WTC11 (cell line): ENCODE measurements around the gene CLEC2L.

ENCODE experiments used
- FOXJ3 ChIP-seq: sonication (generic); formaldehyde crosslinking; IDR thresholded peaks from 2 replicates; pipeline ENCODE4 v1.9.0; 2021; ENCODE audit warnings: missing genetic modification reagents, mild to moderate bottlenecking, borderline replicate concordance
- TEAD4 ChIP-seq: sonication (generic); formaldehyde crosslinking; IDR thresholded peaks from 2 replicates; pipeline ENCODE4 v1.8.0; 2022; ENCODE audit warnings: mild to moderate bottlenecking, missing genetic modification reagents
- TF ChIP-seq, protein P1 (sequence below): fragments of 200-600 bp; IDR thresholded peaks from 2 replicates; pipeline ENCODE4 v1.8.0; 2022; ENCODE audit warnings: antibody characterized with exemption
- TF ChIP-seq, protein P2 (sequence below): sonication (generic); formaldehyde crosslinking; conservative IDR thresholded peaks from 2 replicates; pipeline ENCODE4 v1.8.1; 2022; ENCODE audit warnings: mild to moderate bottlenecking, missing genetic modification reagents

DNA sequence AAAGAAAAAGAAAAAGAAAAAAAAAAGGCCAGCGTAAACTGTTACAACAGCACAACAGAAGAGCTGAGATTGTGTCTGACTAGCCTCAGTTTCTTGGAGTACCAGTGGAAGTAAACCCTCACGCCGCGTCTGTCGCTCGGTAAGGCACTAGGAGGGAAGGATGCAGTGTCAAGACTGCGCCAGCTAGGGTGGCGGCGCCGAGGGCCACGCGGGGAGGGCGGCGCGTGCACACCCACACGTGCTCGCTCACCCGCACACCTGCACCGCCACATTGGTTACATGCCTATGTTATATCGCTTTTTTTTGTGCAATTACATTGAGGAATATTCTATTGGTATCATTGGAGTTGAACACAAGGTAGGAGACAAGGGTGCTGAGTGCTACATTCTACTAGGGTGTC is 48.2 kb downstream of the CLEC2L start:
- TF ChIP-seq TEAD4 (CRISPR knock-in tag): no peak
- no peak for TF ChIP-seq FOXJ3 (CRISPR knock-in tag)
- TF ChIP-seq, protein P1, sequence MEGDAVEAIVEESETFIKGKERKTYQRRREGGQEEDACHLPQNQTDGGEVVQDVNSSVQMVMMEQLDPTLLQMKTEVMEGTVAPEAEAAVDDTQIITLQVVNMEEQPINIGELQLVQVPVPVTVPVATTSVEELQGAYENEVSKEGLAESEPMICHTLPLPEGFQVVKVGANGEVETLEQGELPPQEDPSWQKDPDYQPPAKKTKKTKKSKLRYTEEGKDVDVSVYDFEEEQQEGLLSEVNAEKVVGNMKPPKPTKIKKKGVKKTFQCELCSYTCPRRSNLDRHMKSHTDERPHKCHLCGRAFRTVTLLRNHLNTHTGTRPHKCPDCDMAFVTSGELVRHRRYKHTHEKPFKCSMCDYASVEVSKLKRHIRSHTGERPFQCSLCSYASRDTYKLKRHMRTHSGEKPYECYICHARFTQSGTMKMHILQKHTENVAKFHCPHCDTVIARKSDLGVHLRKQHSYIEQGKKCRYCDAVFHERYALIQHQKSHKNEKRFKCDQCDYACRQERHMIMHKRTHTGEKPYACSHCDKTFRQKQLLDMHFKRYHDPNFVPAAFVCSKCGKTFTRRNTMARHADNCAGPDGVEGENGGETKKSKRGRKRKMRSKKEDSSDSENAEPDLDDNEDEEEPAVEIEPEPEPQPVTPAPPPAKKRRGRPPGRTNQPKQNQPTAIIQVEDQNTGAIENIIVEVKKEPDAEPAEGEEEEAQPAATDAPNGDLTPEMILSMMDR: no peak
- TF ChIP-seq, protein P2, sequence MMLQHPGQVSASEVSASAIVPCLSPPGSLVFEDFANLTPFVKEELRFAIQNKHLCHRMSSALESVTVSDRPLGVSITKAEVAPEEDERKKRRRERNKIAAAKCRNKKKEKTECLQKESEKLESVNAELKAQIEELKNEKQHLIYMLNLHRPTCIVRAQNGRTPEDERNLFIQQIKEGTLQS: no peak
